Gastroesophageal sphincter (tissue), 3 donors: Measurements from ENCODE around the gene CLEC4G.

Experiments used
- EP300 ChIP-seq: sonication (generic); formaldehyde crosslinking; IDR thresholded peaks from one replicate; pipeline ENCODE4 v1.6.1; 2017; ENCODE audit warnings: antibody characterized with exemption, mild to moderate bottlenecking
- TF ChIP-seq, protein P1 (sequence below), 4 experiments: fragments of 200-600 bp in 2 of 4; fragments of 450-650 bp in 2 of 4; sonication (generic) in 1 of 4; IDR thresholded peaks; one replicate each; pipeline ENCODE4 v1.5.1; 2017 to 2019; ENCODE audit warnings: antibody characterized with exemption in 4 of 4, mild to moderate bottlenecking in 2 of 4, moderate library complexity in 2 of 4

- TF ChIP-seq, protein P1, sequence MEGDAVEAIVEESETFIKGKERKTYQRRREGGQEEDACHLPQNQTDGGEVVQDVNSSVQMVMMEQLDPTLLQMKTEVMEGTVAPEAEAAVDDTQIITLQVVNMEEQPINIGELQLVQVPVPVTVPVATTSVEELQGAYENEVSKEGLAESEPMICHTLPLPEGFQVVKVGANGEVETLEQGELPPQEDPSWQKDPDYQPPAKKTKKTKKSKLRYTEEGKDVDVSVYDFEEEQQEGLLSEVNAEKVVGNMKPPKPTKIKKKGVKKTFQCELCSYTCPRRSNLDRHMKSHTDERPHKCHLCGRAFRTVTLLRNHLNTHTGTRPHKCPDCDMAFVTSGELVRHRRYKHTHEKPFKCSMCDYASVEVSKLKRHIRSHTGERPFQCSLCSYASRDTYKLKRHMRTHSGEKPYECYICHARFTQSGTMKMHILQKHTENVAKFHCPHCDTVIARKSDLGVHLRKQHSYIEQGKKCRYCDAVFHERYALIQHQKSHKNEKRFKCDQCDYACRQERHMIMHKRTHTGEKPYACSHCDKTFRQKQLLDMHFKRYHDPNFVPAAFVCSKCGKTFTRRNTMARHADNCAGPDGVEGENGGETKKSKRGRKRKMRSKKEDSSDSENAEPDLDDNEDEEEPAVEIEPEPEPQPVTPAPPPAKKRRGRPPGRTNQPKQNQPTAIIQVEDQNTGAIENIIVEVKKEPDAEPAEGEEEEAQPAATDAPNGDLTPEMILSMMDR (IDR thresholded peaks at IDR 0.05) = no peak
- TF ChIP-seq EP300 = no peak
Observed at GRCh38 chr19:7779631-7780486, 47.9 kb upstream of the CLEC4G start.
